ENCODE data around the gene TBX2. TPM values are rescaled to one million over a fixed set of nuclear protein-coding genes. Genes with fewer than 3 reads are reported as not detected.

Gene TBX2
- total and polyA plus RNA-seq, 2 donors (not counting 1 experiment from before 2014, with no cell fraction given) = 40.5 to 148 TPM

DNA sequence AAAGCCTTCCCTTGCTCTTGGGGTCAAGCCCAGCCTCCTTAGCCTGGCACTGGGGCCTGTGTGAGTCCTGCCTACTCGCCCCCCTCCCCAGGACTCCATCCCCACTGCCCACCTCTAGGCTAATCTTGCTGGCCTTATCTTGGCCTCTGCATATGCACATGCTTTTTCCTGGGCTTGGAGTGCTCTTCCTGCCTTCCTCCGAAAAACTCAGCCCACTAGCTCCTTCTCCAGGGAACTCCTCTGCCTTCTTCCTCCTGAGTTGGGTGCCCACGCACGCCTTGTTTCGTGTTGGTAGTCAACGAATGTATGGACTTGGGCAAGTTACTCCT, 16.5 kb downstream of the TBX2 start:
- H3K27ac ChIP-seq (ENCODE audit: insufficient read depth, low read length) = peak overlapping the region; percentile 38
- no peaks in the 10 kb centered on the region for H3K9me3 ChIP-seq (ENCODE audit: control insufficient read depth, insufficient read depth, low read depth, low read length)
- DNase-seq (ENCODE audit: low read depth in 2 of 2) = no peak
- no peaks in the 10 kb centered on the region for H3K36me3 ChIP-seq (ENCODE audit: control insufficient read depth, insufficient read depth, low read length)
- H3K9ac ChIP-seq (ENCODE audit: insufficient read depth, low read length) = no peak overlapping the region
- H3K4me3 ChIP-seq (replicated peaks in 1 of 4; ENCODE audit: control extremely low read depth in 1 of 4, insufficient read depth in 1 of 4, low read depth in 3 of 4, low read length in 4 of 4) = peak overlapping the region in 1 of 4 experiments; percentile 20
- no peaks in the 10 kb centered on the region for H3K27me3 ChIP-seq (ENCODE audit: control insufficient read depth, insufficient read depth, low read length)
- peaks cover 19% of the 10 kb centered on the region for H3K79me2 ChIP-seq (ENCODE audit: control insufficient read depth, insufficient read depth, low read length)
- no peak overlapping the region for H2AFZ ChIP-seq (ENCODE audit: low read length)
- no peaks in the 10 kb centered on the region for H4K20me1 ChIP-seq (ENCODE audit: control insufficient read depth, extremely low read depth, insufficient read depth, low read length)
- no peak overlapping the region for H3K4me2 ChIP-seq (ENCODE audit: extremely low read depth, insufficient read depth, low read length)
- TF ChIP-seq, protein P1, sequence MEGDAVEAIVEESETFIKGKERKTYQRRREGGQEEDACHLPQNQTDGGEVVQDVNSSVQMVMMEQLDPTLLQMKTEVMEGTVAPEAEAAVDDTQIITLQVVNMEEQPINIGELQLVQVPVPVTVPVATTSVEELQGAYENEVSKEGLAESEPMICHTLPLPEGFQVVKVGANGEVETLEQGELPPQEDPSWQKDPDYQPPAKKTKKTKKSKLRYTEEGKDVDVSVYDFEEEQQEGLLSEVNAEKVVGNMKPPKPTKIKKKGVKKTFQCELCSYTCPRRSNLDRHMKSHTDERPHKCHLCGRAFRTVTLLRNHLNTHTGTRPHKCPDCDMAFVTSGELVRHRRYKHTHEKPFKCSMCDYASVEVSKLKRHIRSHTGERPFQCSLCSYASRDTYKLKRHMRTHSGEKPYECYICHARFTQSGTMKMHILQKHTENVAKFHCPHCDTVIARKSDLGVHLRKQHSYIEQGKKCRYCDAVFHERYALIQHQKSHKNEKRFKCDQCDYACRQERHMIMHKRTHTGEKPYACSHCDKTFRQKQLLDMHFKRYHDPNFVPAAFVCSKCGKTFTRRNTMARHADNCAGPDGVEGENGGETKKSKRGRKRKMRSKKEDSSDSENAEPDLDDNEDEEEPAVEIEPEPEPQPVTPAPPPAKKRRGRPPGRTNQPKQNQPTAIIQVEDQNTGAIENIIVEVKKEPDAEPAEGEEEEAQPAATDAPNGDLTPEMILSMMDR (conservative IDR thresholded peaks at IDR 0.05 in 1 of 2, IDR thresholded peaks at IDR 0.05 in 1 of 2; ENCODE audit: low read depth in 1 of 2, low read length in 2 of 2) = no peak
- TF ChIP-seq EZH2 (IDR thresholded peaks at IDR 0.05; ENCODE audit: low read length, missing control alignments) = no peak
- H3K4me1 ChIP-seq (ENCODE audit: control insufficient read depth, extremely low read depth, insufficient read depth, low read length) = peaks cover 28% of the 10 kb centered on the region

DNA sequence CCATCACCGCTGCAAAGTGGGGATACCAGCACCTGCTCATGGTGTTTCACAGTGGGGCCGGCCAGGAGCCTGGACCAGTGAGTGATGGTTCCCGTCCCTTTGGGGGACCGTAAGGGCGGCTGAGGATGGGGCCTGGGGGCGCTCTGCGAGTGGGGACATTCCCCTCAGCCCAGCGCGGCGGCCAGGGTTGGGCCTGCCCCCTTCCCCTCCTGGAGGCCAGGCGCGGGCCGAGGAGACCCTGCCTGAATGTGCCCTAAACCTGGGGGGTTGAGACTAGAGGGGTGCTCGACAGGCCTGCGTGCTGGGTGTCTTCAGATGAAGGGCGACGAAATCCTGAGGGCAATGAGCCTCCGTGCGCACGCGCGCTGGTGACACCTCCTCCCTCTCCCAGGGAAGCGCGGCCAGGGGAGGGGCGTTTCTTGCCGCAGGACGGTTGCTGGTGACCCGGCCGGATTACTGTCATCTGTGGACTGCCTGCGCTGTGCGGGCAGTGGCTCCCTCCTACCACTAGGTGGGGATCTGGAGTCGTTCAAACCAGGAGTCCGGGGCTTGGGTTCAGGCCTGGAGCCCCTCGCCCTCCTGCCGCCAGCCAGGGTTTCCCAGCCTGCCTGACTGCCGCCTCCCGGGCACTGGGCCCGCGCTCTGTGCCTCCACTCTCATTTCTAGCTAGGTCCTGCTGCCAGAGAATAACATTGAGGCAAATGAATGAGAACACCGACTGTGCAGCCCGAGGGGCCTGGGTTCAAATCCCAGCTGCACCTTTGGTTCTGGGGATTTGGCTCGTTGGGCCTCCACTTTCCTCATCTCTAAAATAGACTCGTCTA, 17.1 kb downstream of the TBX2 start:
- Histone ChIP-seq H3K9me3 (ENCODE audit: control insufficient read depth, insufficient read depth, low read depth, low read length) (no peaks in the 10 kb centered on the region), H4K20me1 (ENCODE audit: control insufficient read depth, extremely low read depth, insufficient read depth, low read length) (no peaks in the 10 kb centered on the region), H3K4me1 (ENCODE audit: control insufficient read depth, extremely low read depth, insufficient read depth, low read length) (peaks cover 28% of the 10 kb centered on the region), H3K4me3 (replicated peaks in 1 of 4; ENCODE audit: control extremely low read depth in 1 of 4, insufficient read depth in 1 of 4, low read depth in 3 of 4, low read length in 4 of 4) (peak overlapping the region in 1 of 4 experiments; percentile 20), H3K36me3 (ENCODE audit: control insufficient read depth, insufficient read depth, low read length) (no peaks in the 10 kb centered on the region), H3K27me3 (ENCODE audit: control insufficient read depth, insufficient read depth, low read length) (no peaks in the 10 kb centered on the region), H3K79me2 (ENCODE audit: control insufficient read depth, insufficient read depth, low read length) (peaks cover 19% of the 10 kb centered on the region), H3K27ac (ENCODE audit: insufficient read depth, low read length) (peak overlapping the region; percentile 42), H2AFZ (ENCODE audit: low read length) (no peak overlapping the region), H3K9ac (ENCODE audit: insufficient read depth, low read length) (peak overlapping the region; percentile 38), H3K4me2 (ENCODE audit: extremely low read depth, insufficient read depth, low read length) (peak overlapping the region; percentile 47)
- TF ChIP-seq EZH2 (IDR thresholded peaks at IDR 0.05; ENCODE audit: low read length, missing control alignments) = no peak
- TF ChIP-seq, protein P1 (conservative IDR thresholded peaks at IDR 0.05 in 1 of 2, IDR thresholded peaks at IDR 0.05 in 1 of 2; ENCODE audit: low read depth in 1 of 2, low read length in 2 of 2) = peak; percentile 90 to 91
- DNase-seq (ENCODE audit: low read depth in 2 of 2) = peak; percentile 81 to 91

DNA sequence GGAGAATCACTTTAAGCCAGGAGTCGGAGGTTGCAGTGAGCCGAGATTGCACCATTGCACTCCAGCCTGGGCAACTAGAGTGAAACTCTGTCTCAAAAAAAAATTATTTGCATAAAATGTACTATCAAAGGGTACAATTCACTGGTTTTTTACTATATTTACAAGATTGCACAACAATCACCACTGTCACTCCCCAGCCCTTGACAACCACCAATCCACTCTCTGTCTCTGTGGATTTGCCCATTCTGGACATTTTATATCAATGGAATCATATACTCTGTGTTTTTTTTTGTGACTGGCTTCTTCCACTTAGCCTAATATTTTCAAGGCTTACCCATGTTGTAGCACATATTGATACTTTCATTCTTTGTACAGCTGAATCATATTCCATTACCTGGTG, 18.8 kb downstream of the TBX2 start:
- H3K36me3 ChIP-seq (ENCODE audit: control insufficient read depth, insufficient read depth, low read length) = no peaks in the 10 kb centered on the region
- H3K4me3 ChIP-seq (replicated peaks in 1 of 4; ENCODE audit: control extremely low read depth in 1 of 4, insufficient read depth in 1 of 4, low read depth in 3 of 4, low read length in 4 of 4) = no peak overlapping the region
- H3K4me1 ChIP-seq (ENCODE audit: control insufficient read depth, extremely low read depth, insufficient read depth, low read length) = peaks cover 28% of the 10 kb centered on the region
- H3K4me2 ChIP-seq (ENCODE audit: extremely low read depth, insufficient read depth, low read length) = no peak overlapping the region
- H4K20me1 ChIP-seq (ENCODE audit: control insufficient read depth, extremely low read depth, insufficient read depth, low read length) = no peaks in the 10 kb centered on the region
- peak in 1 of 2 donors; percentile 24 for DNase-seq (ENCODE audit: low read depth in 2 of 2)
- no peak overlapping the region for H3K9ac ChIP-seq (ENCODE audit: insufficient read depth, low read length)
- H3K27ac ChIP-seq (ENCODE audit: insufficient read depth, low read length) = no peak overlapping the region
- H3K79me2 ChIP-seq (ENCODE audit: control insufficient read depth, insufficient read depth, low read length) = peaks cover 10% of the 10 kb centered on the region
- TF ChIP-seq, protein P1 (conservative IDR thresholded peaks at IDR 0.05 in 1 of 2, IDR thresholded peaks at IDR 0.05 in 1 of 2; ENCODE audit: low read depth in 1 of 2, low read length in 2 of 2) = no peak
- no peak for TF ChIP-seq EZH2 (IDR thresholded peaks at IDR 0.05; ENCODE audit: low read length, missing control alignments)
- no peaks in the 10 kb centered on the region for H3K9me3 ChIP-seq (ENCODE audit: control insufficient read depth, insufficient read depth, low read depth, low read length)
- H2AFZ ChIP-seq (ENCODE audit: low read length) = no peak overlapping the region
- no peaks in the 10 kb centered on the region for H3K27me3 ChIP-seq (ENCODE audit: control insufficient read depth, insufficient read depth, low read length)
